Smooth muscle cell of the umbilical artery (primary cell): ENCODE data around the gene TP53INP2. TPM values are rescaled to one million over a fixed set of nuclear protein-coding genes. Genes with fewer than 3 reads are reported as not detected.

Experiments used
- total RNA-seq: library from RNA; depleted of rRNA; stranded (reverse); fragments of >200 nt; gene quantifications from 2 replicates; pipeline ENCODE4 v1.2.3, GENCODE V29; 2014

Gene TP53INP2, protein sequence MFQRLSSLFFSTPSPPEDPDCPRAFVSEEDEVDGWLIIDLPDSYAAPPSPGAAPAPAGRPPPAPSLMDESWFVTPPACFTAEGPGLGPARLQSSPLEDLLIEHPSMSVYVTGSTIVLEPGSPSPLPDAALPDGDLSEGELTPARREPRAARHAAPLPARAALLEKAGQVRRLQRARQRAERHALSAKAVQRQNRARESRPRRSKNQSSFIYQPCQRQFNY
- total RNA-seq: 4.2 and 5.0 TPM in 2 replicates

DNA sequence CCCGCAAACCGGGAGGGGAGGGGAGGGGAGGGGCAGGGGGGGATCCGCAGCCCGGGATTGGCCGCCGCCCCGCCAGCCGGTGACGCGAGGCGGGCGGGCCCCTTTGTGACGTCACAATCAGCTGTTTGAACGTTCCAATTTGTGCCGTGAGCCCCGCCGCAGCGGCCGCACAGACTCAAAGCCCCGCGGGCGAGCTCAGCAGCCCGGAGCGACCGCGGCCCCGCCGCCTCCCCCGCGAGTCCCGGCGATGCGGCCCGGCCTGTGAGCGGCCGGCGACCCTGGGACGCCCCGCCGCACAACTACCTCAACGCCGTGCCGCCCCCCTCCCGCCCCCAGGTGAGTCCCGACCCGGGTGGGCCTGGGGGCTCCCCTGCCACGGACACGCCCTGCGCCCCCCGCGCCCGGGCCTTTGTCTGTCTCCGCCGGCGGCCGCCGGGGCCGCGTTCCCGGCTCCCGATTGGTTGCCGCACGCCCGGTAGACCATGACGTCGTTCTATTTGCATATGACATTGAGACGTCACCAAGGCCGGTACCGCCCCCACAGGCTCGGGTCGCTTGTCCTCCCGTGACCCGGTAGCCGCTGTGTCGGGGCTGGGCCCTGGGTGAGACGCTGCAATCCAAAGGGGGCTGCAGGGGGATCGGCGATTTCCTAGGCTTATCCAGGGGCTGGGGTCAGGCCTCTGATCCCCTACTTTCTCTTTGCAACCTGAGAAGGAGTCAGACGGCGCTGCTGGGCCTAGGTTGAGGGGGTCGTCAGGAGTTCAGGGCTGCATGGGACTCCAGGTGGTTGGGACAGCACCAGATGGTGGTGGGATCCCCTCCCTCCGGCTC, at the start of gene TP53INP2:
Gene TP53INP2, plus strand, starts transcription at position 168 of the 831 bp plus-strand sequence. CDS start 4,396 bp downstream, outside the sequence.

DNA sequence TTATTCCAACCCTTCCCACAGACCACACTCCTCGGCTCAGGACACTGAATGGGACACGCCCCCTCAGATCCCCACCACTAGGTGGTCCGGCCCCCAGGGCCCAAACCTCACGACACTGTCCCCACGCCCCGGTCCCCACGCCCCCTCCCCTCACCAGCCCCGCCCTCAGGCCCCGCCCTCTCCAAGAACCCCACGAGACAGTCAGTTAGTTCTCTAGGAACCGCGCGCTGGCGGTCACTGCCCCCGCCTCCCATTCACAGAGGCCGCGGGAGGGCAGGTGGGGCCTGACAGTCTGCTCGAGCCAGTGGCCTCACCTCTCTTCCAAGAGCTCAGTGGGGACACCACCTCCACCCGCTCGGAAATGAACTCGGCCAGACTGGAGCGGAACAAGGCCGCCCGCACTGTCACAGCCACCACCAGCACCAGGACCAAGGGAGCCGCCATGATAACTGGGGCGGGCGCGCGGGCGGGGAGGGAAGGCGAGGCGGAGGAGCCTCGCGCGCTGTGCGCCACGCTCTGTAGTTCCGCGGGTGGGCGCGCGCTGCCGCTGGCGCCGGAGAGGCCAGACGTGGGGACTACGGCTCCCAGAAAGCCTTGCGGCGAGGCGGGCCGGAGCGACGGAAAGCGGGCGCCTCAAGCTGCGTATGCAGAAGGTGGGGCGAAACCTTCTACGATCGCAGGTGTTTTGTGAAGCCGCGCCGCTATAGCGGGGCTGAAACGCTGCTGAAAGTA, 27.3 kb upstream of the TP53INP2 start, which contains the start of gene PIGU:
Gene PIGU, minus strand, starts transcription at position 451 of the 732 bp plus-strand sequence. Its CDS starts 7 bp downstream, at position 444.

Other genes with a start within 250 kb of the TP53INP2 start
- 34.7 and 38.0 TPM in 2 replicates for gene DYNLRB1, start 187.9 kb upstream of the TP53INP2 start, total RNA-seq
- 17.5 and 19.9 TPM in 2 replicates for gene MAP1LC3A, start 145.6 kb upstream of the TP53INP2 start, total RNA-seq
- gene PIGU, start 27.3 kb upstream of the TP53INP2 start, total RNA-seq: 6.2 and 8.4 TPM in 2 replicates
- 3.3 and 5.4 TPM in 2 replicates for gene NCOA6, start 121.3 kb downstream of the TP53INP2 start, total RNA-seq
- 26.1 and 29.0 TPM in 2 replicates for gene GGT7, start 168.5 kb downstream of the TP53INP2 start, total RNA-seq
- gene ACSS2, start 172.3 kb downstream of the TP53INP2 start, total RNA-seq: 36.5 and 53.9 TPM in 2 replicates